Activated CD4-positive, CD25-positive, alpha-beta regulatory T cell treated with anti-CD3 and anti-CD28 coated beads, Interleukin-2, amount 50 U/mL, for 16 hours (primary cell): ENCODE measurements around the gene PCOLCE2.

Experiments used
- DNase-seq: peaks from one replicate; pipeline ENCODE4 v3.0.0-alpha.2; 2020; ENCODE audit warnings: low read depth, low spot score

The PCOLCE2 gene

GRCh38 chr3:142863930-142864920 is 24.7 kb downstream of the PCOLCE2 start:
- no peak for DNase-seq

- DNase-seq: no peak
These were observed 25.7 kb downstream of the PCOLCE2 start for GRCh38 chr3:142863010-142863817.

- DNase-seq: no peak
These were observed 27.0 kb downstream of the PCOLCE2 start for GRCh38 chr3:142861926-142862325.

GRCh38 chr3:142858043-142858442 is 30.8 kb downstream of the PCOLCE2 start:
- DNase-seq: no peak

- DNase-seq: no peak
These were observed 31.8 kb downstream of the PCOLCE2 start for GRCh38 chr3:142857056-142857455.

GRCh38 chr3:142853270-142854168 is 35.4 kb downstream of the PCOLCE2 start:
- DNase-seq: no peak

GRCh38 chr3:142852009-142852408 is 36.9 kb downstream of the PCOLCE2 start:
- DNase-seq: no peak

GRCh38 chr3:142850395-142851023 is 38.4 kb downstream of the PCOLCE2 start:
- no peak for DNase-seq

- DNase-seq: no peak
These were observed 39.7 kb downstream of the PCOLCE2 start for GRCh38 chr3:142849148-142849547.

- no peak for DNase-seq
These were observed 41.9 kb downstream of the PCOLCE2 start for GRCh38 chr3:142846779-142847577.

GRCh38 chr3:142844339-142844977 is 44.4 kb downstream of the PCOLCE2 start:
- DNase-seq: no peak

GRCh38 chr3:142839831-142840230 is 49.1 kb downstream of the PCOLCE2 start:
- DNase-seq: no peak

- no peak for DNase-seq
These were observed 51.4 kb downstream of the PCOLCE2 start for GRCh38 chr3:142837526-142837925.

GRCh38 chr3:142828703-142829305 is 60.1 kb downstream of the PCOLCE2 start:
- peak; percentile 6 for DNase-seq

- no peak for DNase-seq
These were observed 69.7 kb downstream of the PCOLCE2 start for GRCh38 chr3:142819179-142819578.

- DNase-seq: no peak
These were observed 70.2 kb downstream of the PCOLCE2 start for GRCh38 chr3:142818651-142819050.

GRCh38 chr3:142817897-142818296 is 71.0 kb downstream of the PCOLCE2 start:
- no peak for DNase-seq

GRCh38 chr3:142817356-142817755 is 71.5 kb downstream of the PCOLCE2 start:
- no peak for DNase-seq

- no peak for DNase-seq
These were observed 73.1 kb downstream of the PCOLCE2 start for GRCh38 chr3:142815803-142816202.
